ENCODE data around the gene GORAB. TPM values are rescaled to one million over a fixed set of nuclear protein-coding genes. Genes with fewer than 3 reads are reported as not detected.

Gene GORAB
- total and polyA plus RNA-seq, 10 of the 15 experiments (the other 5 are each of a cell fraction or from before 2014, with no cell fraction given): 5.5 to 38.6 (median 10.3) TPM

DNA sequence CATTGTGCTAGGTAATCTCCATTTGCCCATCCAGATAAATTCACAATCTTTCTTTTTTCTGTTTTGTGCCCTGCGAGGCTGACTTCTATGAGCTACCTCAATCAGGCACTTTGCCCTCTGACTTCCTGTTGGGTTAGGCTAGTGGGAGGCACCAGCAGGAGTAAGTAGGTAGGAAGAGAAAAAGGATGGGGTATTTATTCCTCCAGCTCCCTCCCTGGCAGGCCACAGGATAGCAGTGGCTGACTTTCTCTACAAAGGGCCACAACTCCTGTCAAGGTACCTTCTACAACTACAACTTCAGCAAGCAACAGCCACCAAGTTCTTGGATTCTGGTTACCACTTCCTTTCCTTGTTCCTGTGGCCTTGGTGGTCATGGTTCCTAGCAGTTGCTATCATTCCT is 18.8 kb upstream of the GORAB start:
- ChIA-PET SMC1A (ENCODE audit: uncharacterized antibody, unreplicated experiment) (no interaction called here), POLR2A (no interaction called here), RAD21 (ENCODE audit: unreplicated experiment) (no interaction called here), CTCF (interaction anchor here (1.3 kb wide), 1 partner anchor 30 kb away, joined by 3 read pairs; no protein-coding TSS in a partner anchor)
- H3K4me3 ChIP-seq: no peak overlapping the region
- intact Hi-C loops (cut with micrococcal nuclease; ENCODE audit: unreplicated experiment): no loop called here
- DNase-seq (ENCODE audit: low read depth, low spot score) (no peak), FAIRE-seq (no peak), ATAC-seq (no peak)
- no peaks in the 10 kb centered on the region for H3K36me3 ChIP-seq (ENCODE audit: control insufficient read depth in 2 of 2, insufficient read depth in 2 of 2, low read length in 1 of 2)
- no peak overlapping the region for H3K4me2 ChIP-seq (ENCODE audit: control insufficient read depth, insufficient read depth)
- no peaks in the 10 kb centered on the region for H4K20me1 ChIP-seq (ENCODE audit: control insufficient read depth, insufficient read depth)
- no TSS peak for BruUV-seq (replicated peaks)
- no peak for TF ChIP-seq NFYB (IDR thresholded peaks at IDR 0.05; ENCODE audit: insufficient read depth, low read depth, low read length)
- no peak for TF ChIP-seq GATAD2B (conservative IDR thresholded peaks at IDR 0.05; ENCODE audit: low read depth)
- no peak for TF ChIP-seq JUND (IDR thresholded peaks at IDR 0.05; ENCODE audit: low read depth, low read length)
- TF ChIP-seq ZNF274 (IDR thresholded peaks at IDR 0.05; ENCODE audit: insufficient read depth, insufficient read length): no peak
- no peak for TF ChIP-seq DPF2 (IDR thresholded peaks at IDR 0.05)
- no peaks in the 10 kb centered on the region for H3K79me2 ChIP-seq (ENCODE audit: control insufficient read depth, insufficient read depth, low read length)
- in situ Hi-C loops (cut with MboI): no loop called here
- H2AFZ ChIP-seq (ENCODE audit: control insufficient read depth, low read depth, low read length): no peak overlapping the region
- no peaks in the 10 kb centered on the region for H3K9me3 ChIP-seq (replicated peaks; ENCODE audit: control insufficient read depth, insufficient read depth, low read length)
- WGBS (ENCODE audit: insufficient coverage, insufficient replicate concordance, low lambda C conversion rate, missing lambda C conversion rate): 46% methylated on average over 1 of the region's 1 CpG
- no peaks in the 10 kb centered on the region for H3K27me3 ChIP-seq (replicated peaks in 1 of 2; ENCODE audit: control insufficient read depth in 2 of 2, insufficient read depth in 2 of 2, low read length in 1 of 2)
- no peak overlapping the region for H3K9ac ChIP-seq (ENCODE audit: control insufficient read depth, insufficient read depth, low read length)
- no peak overlapping the region for H3K27ac ChIP-seq (ENCODE audit: control insufficient read depth, insufficient read depth)
- no peaks in the 10 kb centered on the region for H3K4me1 ChIP-seq (ENCODE audit: control insufficient read depth, insufficient read depth, low read length)

DNA sequence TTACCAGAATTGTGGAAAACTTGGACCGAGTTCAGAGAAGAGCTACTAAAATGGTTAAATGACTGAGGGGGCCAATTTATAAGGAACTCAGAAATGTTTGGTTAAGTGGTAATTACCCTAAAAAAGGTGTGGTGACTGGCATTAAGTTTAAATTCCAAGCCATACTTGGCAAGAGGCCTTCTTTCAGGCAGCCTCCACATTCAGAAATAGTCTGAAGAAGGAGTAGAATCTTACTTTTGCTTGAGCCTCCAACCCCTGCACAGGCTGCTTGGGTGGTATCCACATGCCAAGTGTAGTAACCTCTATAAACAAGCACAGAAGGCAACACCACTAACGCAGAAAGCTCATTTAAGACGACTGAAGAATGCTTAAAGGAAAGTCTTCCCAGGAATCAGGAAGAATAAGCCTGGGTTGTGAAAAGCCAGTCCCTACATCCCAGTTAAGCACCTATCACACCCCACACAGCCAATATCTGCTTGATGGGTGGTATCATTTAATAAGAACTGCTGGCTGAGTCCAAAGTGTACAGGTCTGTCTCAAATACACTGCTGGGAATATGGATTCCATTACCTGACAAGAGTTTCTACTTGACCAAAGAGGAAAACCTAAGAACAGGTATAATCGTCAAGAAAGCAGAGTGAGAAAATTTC is 13.7 kb upstream of the GORAB start:
- H3K4me1 ChIP-seq (ENCODE audit: control insufficient read depth, insufficient read depth, low read length): no peaks in the 10 kb centered on the region
- H3K79me2 ChIP-seq (ENCODE audit: control insufficient read depth, insufficient read depth, low read length): no peaks in the 10 kb centered on the region
- no peak for DNase-seq (ENCODE audit: low read depth, low spot score)
- H4K20me1 ChIP-seq (ENCODE audit: control insufficient read depth, insufficient read depth): no peaks in the 10 kb centered on the region
- H2AFZ ChIP-seq (ENCODE audit: control insufficient read depth, low read depth, low read length): no peak overlapping the region
- ChIA-PET CTCF (no interaction called here), SMC1A (ENCODE audit: uncharacterized antibody, unreplicated experiment) (interaction anchor here (0.8 to 2.0 kb wide), 2 partner anchors 8 to 11 kb away, joined by 3 to 9 read pairs; no protein-coding TSS in a partner anchor), RAD21 (ENCODE audit: unreplicated experiment) (no interaction called here), POLR2A (no interaction called here)
- no peak overlapping the region for H3K27ac ChIP-seq (ENCODE audit: control insufficient read depth, insufficient read depth)
- BruUV-seq (replicated peaks): no TSS peak
- no peaks in the 10 kb centered on the region for H3K9me3 ChIP-seq (replicated peaks; ENCODE audit: control insufficient read depth, insufficient read depth, low read length)
- H3K27me3 ChIP-seq (replicated peaks in 1 of 2; ENCODE audit: control insufficient read depth in 2 of 2, insufficient read depth in 2 of 2, low read length in 1 of 2): no peaks in the 10 kb centered on the region; a peak in 1 of 4 replicates
- H3K36me3 ChIP-seq (ENCODE audit: control insufficient read depth in 2 of 2, insufficient read depth in 2 of 2, low read length in 1 of 2): no peaks in the 10 kb centered on the region
- WGBS (ENCODE audit: insufficient coverage, insufficient replicate concordance, low lambda C conversion rate, missing lambda C conversion rate): 35% methylated on average over 4 of the region's 4 CpGs
- in situ Hi-C loops (cut with MboI) (no loop called here), intact Hi-C loops (cut with micrococcal nuclease; ENCODE audit: unreplicated experiment) (no loop called here)
- no peak for FAIRE-seq
- H3K9ac ChIP-seq (ENCODE audit: control insufficient read depth, insufficient read depth, low read length): no peak overlapping the region
- ATAC-seq: no peak
- no peak overlapping the region for H3K4me3 ChIP-seq
- no peak overlapping the region for H3K4me2 ChIP-seq (ENCODE audit: control insufficient read depth, insufficient read depth)
- TF ChIP-seq ZNF384 (IDR thresholded peaks at IDR 0.05; ENCODE audit: borderline replicate concordance, low read depth, low read length) (no peak), ZNF274 (IDR thresholded peaks at IDR 0.05; ENCODE audit: insufficient read depth, insufficient read length) (no peak), CEBPB (IDR thresholded peaks at IDR 0.05; ENCODE audit: borderline replicate concordance in 1 of 2, low read depth in 2 of 2, low read length in 2 of 2) (no peak), POLR2A (IDR thresholded peaks at IDR 0.05; ENCODE audit: low read depth, low read length) (no peak), ETV6 (conservative IDR thresholded peaks at IDR 0.05 in 1 of 2, IDR thresholded peaks at IDR 0.05 in 1 of 2; ENCODE audit: borderline replicate concordance in 1 of 2, low read depth in 1 of 2) (no peak), KDM1A (IDR thresholded peaks at IDR 0.05; ENCODE audit: borderline replicate concordance) (no peak), SUZ12 (IDR thresholded peaks at IDR 0.05; ENCODE audit: unreplicated experiment) (no peak)
- TF ChIP-seq, protein P1, sequence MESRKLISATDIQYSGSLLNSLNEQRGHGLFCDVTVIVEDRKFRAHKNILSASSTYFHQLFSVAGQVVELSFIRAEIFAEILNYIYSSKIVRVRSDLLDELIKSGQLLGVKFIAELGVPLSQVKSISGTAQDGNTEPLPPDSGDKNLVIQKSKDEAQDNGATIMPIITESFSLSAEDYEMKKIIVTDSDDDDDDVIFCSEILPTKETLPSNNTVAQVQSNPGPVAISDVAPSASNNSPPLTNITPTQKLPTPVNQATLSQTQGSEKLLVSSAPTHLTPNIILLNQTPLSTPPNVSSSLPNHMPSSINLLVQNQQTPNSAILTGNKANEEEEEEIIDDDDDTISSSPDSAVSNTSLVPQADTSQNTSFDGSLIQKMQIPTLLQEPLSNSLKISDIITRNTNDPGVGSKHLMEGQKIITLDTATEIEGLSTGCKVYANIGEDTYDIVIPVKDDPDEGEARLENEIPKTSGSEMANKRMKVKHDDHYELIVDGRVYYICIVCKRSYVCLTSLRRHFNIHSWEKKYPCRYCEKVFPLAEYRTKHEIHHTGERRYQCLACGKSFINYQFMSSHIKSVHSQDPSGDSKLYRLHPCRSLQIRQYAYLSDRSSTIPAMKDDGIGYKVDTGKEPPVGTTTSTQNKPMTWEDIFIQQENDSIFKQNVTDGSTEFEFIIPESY (IDR thresholded peaks at IDR 0.05): no peak
- TF ChIP-seq, protein P2, sequence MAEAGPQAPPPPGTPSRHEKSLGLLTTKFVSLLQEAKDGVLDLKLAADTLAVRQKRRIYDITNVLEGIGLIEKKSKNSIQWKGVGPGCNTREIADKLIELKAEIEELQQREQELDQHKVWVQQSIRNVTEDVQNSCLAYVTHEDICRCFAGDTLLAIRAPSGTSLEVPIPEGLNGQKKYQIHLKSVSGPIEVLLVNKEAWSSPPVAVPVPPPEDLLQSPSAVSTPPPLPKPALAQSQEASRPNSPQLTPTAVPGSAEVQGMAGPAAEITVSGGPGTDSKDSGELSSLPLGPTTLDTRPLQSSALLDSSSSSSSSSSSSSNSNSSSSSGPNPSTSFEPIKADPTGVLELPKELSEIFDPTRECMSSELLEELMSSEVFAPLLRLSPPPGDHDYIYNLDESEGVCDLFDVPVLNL (IDR thresholded peaks at IDR 0.05; ENCODE audit: low read depth, low read length): no peak
